ENCODE data around the gene SPIC.

Gene SPIC

GRCh38 chr12:101527682-101528081 is 52.5 kb downstream of the SPIC start:
- no peak for DNase-seq

GRCh38 chr12:101536069-101536674 is 61.0 kb downstream of the SPIC start:
- DNase-seq = no peak
